Psoas muscle (tissue), 8 donors: Measurements from ENCODE around the gene AP4E1. TPM values are rescaled to one million over a fixed set of nuclear protein-coding genes. Genes with fewer than 3 reads are reported as not detected.

Experiments
- ATAC-seq, 4 donors: fragments of 200-7000 bp; cut with Tn5 transposase; one replicate each; pipeline ENCODE4 v1.9.1; 2020; ENCODE audit warnings: moderate library complexity in 3 of 4, mild to moderate bottlenecking in 2 of 4
- DNase-seq, 2 donors: peaks; one replicate each; pipeline ENCODE4 v3.0.0-alpha.2; 2020
- H3K27ac ChIP-seq: fragments of 200-600 bp; one replicate; pipeline ENCODE4 v1.8.0; 2022
- H3K27me3 ChIP-seq, 3 donors: fragments of 200-600 bp in 1 of 3; one replicate each; pipeline versions ENCODE4 v1.6.1 to v1.8.0; 2013 to 2022; ENCODE audit warnings: low read length in 2 of 3, mild to moderate bottlenecking in 2 of 3, moderate library complexity in 1 of 3; ENCODE audit not compliant: insufficient read depth in 3 of 3
- H3K36me3 ChIP-seq, 2 donors: fragments of 200-600 bp in 1 of 2; one replicate each; pipeline versions ENCODE4 v1.6.1 to v1.8.0; 2013 to 2022; ENCODE audit warnings: low read depth in 1 of 2, mild to moderate bottlenecking in 1 of 2, moderate library complexity in 1 of 2; ENCODE audit not compliant: insufficient read depth in 1 of 2
- H3K4me1 ChIP-seq: fragments of 200-600 bp; one replicate; pipeline ENCODE4 v1.8.0; 2022
- H3K4me3 ChIP-seq: fragments of 200-600 bp; one replicate; pipeline ENCODE4 v1.8.0; 2022; ENCODE audit warnings: mild to moderate bottlenecking
- H3K9me3 ChIP-seq: fragments of 200-600 bp; one replicate; pipeline ENCODE4 v1.8.0; 2022
- WGBS, 3 donors: extraction: QIAGEN DNeasy Blood & Tissue Kit; methylation state at CpG; one replicate each; pipeline versions ENCODE4 v1.1.6 to v1.1.7; 2013; 5-methylcytosine and 5-hydroxymethylcytosine counted together
- intact Hi-C, 2 donors: fragments of 100-400 bp; cut with DNase I; formaldehyde crosslinking; loops; one replicate each; pipeline versions ENCODE4 v1.11.0 to v1.14.2; 2022
- polyA plus RNA-seq, 3 donors: library from polyadenylated mRNA; stranded (reverse); fragments of 200-250 nt; gene quantifications; one replicate each; pipeline ENCODE4 v1.2.3, GENCODE V29; 2013
- total RNA-seq, 4 donors: library from RNA; stranded (reverse); fragmentation: NEBNext Ultra II Directional in 2 of 4; extraction: Animal tissue kit (Norgen Biotek cat#: 25700) in 2 of 4; gene quantifications; one replicate each; pipeline versions ENCODE4 v1.2.1 to v1.2.4, GENCODE V29; 2021 to 2023
- TF ChIP-seq, protein P1 (sequence below): fragments of 200-600 bp; IDR thresholded peaks from one replicate; pipeline ENCODE4 v1.8.0; 2022; ENCODE audit warnings: antibody characterized with exemption
- donor health status: healthy with polysubstance abuse.
- donor health status: DM: no; HTN: no; CAD: no; lungs with moderate emphysema.
- donor health status: Bipolar disorder and iron deficiency.
- donor health status: healthy.
- donor health status: DM: yes; HTN: yes; CAD: no.
- donor health status: DM: no; HTN: no; CAD: no.
- donor health status: DM: no; HTN: no; CAD: no.
- donor health status: DM: yes; HTN: yes; CAD: no.

AP4E1 gene
- total and polyA plus RNA-seq, 7 donors, result 4.4 to 16.6 (median 11.9) TPM

GRCh38 chr15:50886139-50886467 is 22.4 kb upstream of the AP4E1 start:
- TF ChIP-seq, protein P1, sequence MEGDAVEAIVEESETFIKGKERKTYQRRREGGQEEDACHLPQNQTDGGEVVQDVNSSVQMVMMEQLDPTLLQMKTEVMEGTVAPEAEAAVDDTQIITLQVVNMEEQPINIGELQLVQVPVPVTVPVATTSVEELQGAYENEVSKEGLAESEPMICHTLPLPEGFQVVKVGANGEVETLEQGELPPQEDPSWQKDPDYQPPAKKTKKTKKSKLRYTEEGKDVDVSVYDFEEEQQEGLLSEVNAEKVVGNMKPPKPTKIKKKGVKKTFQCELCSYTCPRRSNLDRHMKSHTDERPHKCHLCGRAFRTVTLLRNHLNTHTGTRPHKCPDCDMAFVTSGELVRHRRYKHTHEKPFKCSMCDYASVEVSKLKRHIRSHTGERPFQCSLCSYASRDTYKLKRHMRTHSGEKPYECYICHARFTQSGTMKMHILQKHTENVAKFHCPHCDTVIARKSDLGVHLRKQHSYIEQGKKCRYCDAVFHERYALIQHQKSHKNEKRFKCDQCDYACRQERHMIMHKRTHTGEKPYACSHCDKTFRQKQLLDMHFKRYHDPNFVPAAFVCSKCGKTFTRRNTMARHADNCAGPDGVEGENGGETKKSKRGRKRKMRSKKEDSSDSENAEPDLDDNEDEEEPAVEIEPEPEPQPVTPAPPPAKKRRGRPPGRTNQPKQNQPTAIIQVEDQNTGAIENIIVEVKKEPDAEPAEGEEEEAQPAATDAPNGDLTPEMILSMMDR, result no peak
- Histone ChIP-seq H3K4me3 (no peak overlapping the region), H3K27me3 (no peaks in the 10 kb centered on the region), H3K9me3 (no peaks in the 10 kb centered on the region), H3K4me1 (no peaks in the 10 kb centered on the region), H3K36me3 (no peaks in the 10 kb centered on the region), H3K27ac (no peak overlapping the region)
- intact Hi-C loops, result loop anchor here in 1 of 2 donors (5.0 kb wide), 1 partner anchor 209 kb away; no protein-coding TSS in a partner anchor
- DNase-seq, result no peak
- no peak for ATAC-seq

- intact Hi-C loops, result loop anchor here in 1 of 2 donors (5.0 kb wide), 1 partner anchor 209 kb away; no protein-coding TSS in a partner anchor
Observed at GRCh38 chr15:50886611-50887345, 21.7 kb upstream of the AP4E1 start.

DNA sequence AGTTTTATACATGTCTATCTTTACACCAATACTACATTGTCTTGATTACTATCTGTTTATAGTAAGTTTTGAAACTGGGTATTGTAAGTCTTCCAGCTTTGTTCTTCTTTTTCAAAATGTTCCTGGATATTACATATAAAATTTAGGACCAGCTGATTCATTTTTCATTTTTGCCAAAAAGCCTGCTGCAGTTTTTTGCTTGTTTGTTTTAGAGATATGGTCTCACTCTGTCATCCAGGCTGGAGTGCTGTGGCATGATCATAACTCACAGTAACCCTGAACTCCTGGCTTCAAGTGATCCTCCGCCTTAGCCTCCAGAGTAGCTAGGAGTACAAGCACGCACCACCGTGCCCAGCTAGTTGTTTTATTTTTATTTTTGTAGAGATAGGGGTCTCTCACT is 20.4 kb upstream of the AP4E1 start:
- no peak overlapping the region for H3K4me3 ChIP-seq
- H3K9me3 ChIP-seq, result no peaks in the 10 kb centered on the region
- no peak overlapping the region for H3K27ac ChIP-seq
- 95 to 97% (median 96%) methylated on average over 3 of the region's 3 CpGs for WGBS, 3 donors
- ATAC-seq (no peak), DNase-seq (no peak)
- no peaks in the 10 kb centered on the region for H3K4me1 ChIP-seq
- H3K27me3 ChIP-seq, result no peaks in the 10 kb centered on the region
- no peaks in the 10 kb centered on the region for H3K36me3 ChIP-seq
- TF ChIP-seq, protein P1, result no peak
- intact Hi-C loops, result loop anchor here in 1 of 2 donors (5.0 kb wide), 1 partner anchor 211 kb away; no protein-coding TSS in a partner anchor

More at GRCh38 chr15:50886611-50887345, 21.7 kb upstream of the AP4E1 start:
- Histone ChIP-seq H3K4me3 (no peak overlapping the region), H3K4me1 (no peaks in the 10 kb centered on the region), H3K9me3 (no peaks in the 10 kb centered on the region), H3K27ac (no peak overlapping the region), H3K36me3 (no peaks in the 10 kb centered on the region), H3K27me3 (no peaks in the 10 kb centered on the region)
- ATAC-seq (no peak), DNase-seq (no peak)
- 96 to 98% (median 98%) methylated on average over 2 of the region's 2 CpGs for WGBS, 3 donors
- TF ChIP-seq, protein P1, result no peak

DNA sequence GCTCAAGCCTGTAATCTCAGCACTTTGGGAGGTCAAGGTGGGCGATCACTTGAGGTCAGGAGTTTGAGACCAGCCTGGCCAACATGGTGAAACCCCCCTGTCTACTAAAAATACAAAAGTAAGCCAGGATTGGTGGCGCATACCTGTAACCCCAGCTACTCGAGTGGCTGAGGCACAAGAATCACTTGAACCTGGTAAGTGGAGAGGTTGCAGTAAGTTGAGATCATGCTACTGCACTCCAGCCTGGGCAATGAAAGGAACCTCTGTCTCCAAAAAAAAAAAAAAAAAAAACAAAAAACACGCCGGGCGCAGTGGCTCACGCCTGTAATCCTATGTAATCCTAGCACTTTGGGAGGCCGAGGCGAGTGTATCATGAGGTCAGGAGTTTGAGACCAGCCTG is 18.9 kb upstream of the AP4E1 start:
- no peaks in the 10 kb centered on the region for H3K36me3 ChIP-seq
- ATAC-seq (no peak), DNase-seq (no peak)
- H3K9me3 ChIP-seq, result no peaks in the 10 kb centered on the region
- intact Hi-C loops, result loop anchor here in 1 of 2 donors (5.0 kb wide), 1 partner anchor 212 kb away; no protein-coding TSS in a partner anchor
- H3K27me3 ChIP-seq, result no peaks in the 10 kb centered on the region
- no peak overlapping the region for H3K27ac ChIP-seq
- TF ChIP-seq, protein P1, result no peak
- H3K4me3 ChIP-seq, result no peak overlapping the region
- 95 to 97% (median 95%) methylated on average over 9 of the region's 9 CpGs for WGBS, 3 donors
- H3K4me1 ChIP-seq, result no peaks in the 10 kb centered on the region

DNA sequence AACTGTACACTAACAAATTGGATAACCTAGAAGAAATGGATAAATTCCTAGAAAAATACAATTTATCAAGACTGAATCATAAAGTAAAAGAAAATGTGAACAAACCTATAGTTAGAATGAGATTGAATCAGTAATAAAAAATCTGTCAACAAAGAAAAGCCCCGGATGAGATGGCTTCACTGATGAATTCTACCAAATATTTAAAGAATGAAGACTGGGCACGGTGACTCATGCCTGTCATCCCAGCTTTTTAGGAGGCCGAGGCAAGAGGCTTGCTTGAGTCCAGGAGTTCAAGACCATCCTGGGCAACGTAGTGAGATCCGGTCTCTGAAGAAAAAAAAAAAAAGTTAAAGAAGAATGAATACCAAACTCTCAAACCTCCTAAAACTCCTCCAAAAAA is 17.7 kb upstream of the AP4E1 start:
- no peak overlapping the region for H3K4me3 ChIP-seq
- H3K27me3 ChIP-seq, result no peaks in the 10 kb centered on the region
- no peaks in the 10 kb centered on the region for H3K36me3 ChIP-seq
- no peaks in the 10 kb centered on the region for H3K4me1 ChIP-seq
- no peak for DNase-seq
- TF ChIP-seq, protein P1, result no peak
- no peak overlapping the region for H3K27ac ChIP-seq
- no peak for ATAC-seq
- WGBS, 3 donors, result 91 to 94% (median 93%) methylated on average over 5 of the region's 5 CpGs
- intact Hi-C loops, result no loop called here
- H3K9me3 ChIP-seq, result no peaks in the 10 kb centered on the region
